ENCODE measurements around the gene SNX25.
"Not testable (repeated sequence)": the region's sequence is repeated elsewhere in the genome, so short reads cannot be mapped to it uniquely, and the experiment has no call there.

Gene SNX25

GRCh38 chr4:185351691-185352090, 142.3 kb downstream of the SNX25 start:
- no peak for DNase-seq
- Mint-ChIP-seq H3K27me3 (no peaks in the 10 kb centered on the region), H3K4me1 (peaks cover 12% of the 10 kb centered on the region), H3K9me3 (no peaks in the 10 kb centered on the region), H3K36me3 (peaks cover 41% of the 10 kb centered on the region), H3K27ac (no peak overlapping the region), H3K4me3 (no peak overlapping the region)
- CTCF ChIA-PET = interaction anchor here (1.2 kb wide), 1 partner anchor 10 kb away, joined by 4 read pairs; no protein-coding TSS in a partner anchor

DNA sequence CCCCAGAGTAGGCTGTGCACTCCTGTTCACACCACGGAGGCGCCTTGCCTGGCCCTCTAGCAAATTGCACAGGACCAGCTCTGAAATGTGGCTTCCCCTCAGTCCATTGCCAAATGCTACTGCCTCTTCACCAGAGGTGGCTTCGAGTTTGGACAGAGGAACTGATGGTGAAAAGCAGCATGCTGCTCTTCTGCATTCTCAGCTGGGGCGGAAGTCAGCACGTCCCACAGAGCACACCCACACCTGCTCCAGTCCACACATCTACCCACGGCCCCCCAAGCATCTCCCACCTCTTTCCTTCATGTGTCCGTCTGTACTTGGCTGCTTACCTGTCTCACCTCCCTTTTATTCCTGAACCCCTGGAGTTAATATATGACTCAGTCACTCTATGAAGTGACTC, 142.8 kb downstream of the SNX25 start:
- Mint-ChIP-seq H3K9me3 (no peaks in the 10 kb centered on the region), H3K36me3 (peaks cover 36% of the 10 kb centered on the region), H3K4me1 (peaks cover 8% of the 10 kb centered on the region), H3K27ac (no peak overlapping the region), H3K27me3 (no peaks in the 10 kb centered on the region), H3K4me3 (no peak overlapping the region)
- DNase-seq = no peak
- CTCF ChIA-PET = interaction anchor here (1.2 kb wide), 1 partner anchor 9 kb away, joined by 4 read pairs; no protein-coding TSS in a partner anchor

DNA sequence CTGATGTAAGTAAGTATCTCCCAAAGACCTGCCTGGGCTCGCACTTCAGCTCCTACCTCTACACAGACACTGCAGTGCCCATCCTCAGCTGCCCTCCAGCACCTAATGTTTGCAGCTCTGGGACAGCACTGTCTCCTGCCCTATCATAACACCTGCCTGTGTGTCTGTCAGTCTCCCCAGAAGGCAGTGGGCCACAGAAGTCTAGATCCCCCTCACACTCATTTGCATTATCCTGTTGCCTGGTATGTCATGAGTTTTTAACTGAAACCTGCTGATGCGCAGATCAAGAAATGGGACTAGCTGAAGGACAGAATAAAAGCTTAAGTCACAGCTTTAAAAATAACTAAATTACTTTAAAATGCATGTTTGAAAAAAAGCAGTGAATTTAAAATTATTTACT, 143.3 kb downstream of the SNX25 start:
- Mint-ChIP-seq H3K4me1 (peaks cover 8% of the 10 kb centered on the region), H3K27ac (no peak overlapping the region), H3K27me3 (no peaks in the 10 kb centered on the region), H3K9me3 (no peaks in the 10 kb centered on the region), H3K4me3 (no peak overlapping the region), H3K36me3 (peaks cover 36% of the 10 kb centered on the region)
- DNase-seq = no peak
- CTCF ChIA-PET = interaction anchor here (1.2 kb wide), 1 partner anchor 9 kb away, joined by 4 read pairs; no protein-coding TSS in a partner anchor

DNA sequence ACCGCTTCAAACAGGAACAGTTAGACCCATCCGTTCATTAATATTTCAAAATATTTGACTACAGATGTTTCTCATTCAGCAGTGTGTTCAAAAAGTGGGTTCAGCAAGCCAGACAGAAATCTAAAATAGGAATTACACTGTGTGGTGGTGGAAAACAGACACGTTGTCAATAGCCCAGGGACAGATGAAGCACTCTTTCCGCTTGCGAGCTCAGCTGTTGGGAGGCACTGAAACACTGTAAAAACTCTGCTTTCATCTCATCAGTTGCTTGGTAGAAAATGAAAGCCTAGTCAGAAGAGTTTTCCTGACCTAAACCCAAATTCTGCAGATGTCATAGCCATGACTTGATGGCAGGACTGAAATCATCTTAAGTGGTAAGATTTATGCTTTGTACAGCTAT, 147.8 kb downstream of the SNX25 start:
- CTCF ChIA-PET = no interaction called here
- no peak for DNase-seq
- Mint-ChIP-seq H3K4me1 (peaks cover 2% of the 10 kb centered on the region), H3K27ac (no peak overlapping the region), H3K36me3 (peaks cover 19% of the 10 kb centered on the region), H3K27me3 (no peaks in the 10 kb centered on the region), H3K4me3 (no peak overlapping the region), H3K9me3 (no peaks in the 10 kb centered on the region)

DNA sequence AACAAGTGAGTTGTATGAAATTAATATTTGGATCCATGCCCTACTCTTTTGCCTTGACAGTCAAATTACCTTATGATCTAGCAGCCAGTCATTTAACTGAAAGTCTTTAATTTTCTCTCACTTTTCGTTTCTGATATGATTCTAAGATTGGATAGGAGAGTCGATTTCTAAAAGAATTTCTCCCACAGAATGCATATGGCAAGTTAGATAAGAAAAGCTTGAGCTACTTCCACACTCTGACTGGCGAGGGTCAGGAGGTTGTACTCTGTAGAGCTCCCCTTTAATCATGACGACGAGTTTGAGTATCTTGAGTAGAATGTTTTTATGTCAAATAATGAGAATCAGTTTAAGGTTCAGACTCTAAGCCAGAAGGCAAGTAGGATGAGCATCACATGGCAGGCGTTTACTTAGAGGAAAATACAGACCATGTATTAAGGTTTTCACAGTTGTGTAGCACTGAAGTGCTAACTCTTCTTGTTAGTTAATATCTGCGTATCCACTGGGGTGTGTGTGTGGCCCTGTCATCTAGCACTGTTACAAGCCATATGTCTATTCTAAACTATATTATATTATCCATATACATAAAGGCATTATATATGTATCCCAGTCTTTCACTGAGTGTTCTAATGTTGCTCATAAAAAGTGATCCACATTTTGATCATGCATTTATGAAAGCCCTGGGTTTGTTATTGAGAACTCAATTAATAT, 148.5 kb downstream of the SNX25 start:
- no peak for DNase-seq
- H3K36me3 Mint-ChIP-seq = peaks cover 15% of the 10 kb centered on the region
- H3K27ac Mint-ChIP-seq = no peak overlapping the region
- no peak overlapping the region for H3K4me3 Mint-ChIP-seq
- CTCF ChIA-PET = no interaction called here
- H3K9me3 Mint-ChIP-seq = no peaks in the 10 kb centered on the region
- H3K4me1 Mint-ChIP-seq = no peaks in the 10 kb centered on the region
- H3K27me3 Mint-ChIP-seq = no peaks in the 10 kb centered on the region

- Mint-ChIP-seq H3K27me3 (no peaks in the 10 kb centered on the region), H3K27ac (no peak overlapping the region), H3K4me3 (no peak overlapping the region), H3K36me3 (peaks cover 12% of the 10 kb centered on the region), H3K9me3 (no peaks in the 10 kb centered on the region), H3K4me1 (no peaks in the 10 kb centered on the region)
- DNase-seq = no peak
- CTCF ChIA-PET = no interaction called here
These were observed 149.1 kb downstream of the SNX25 start for GRCh38 chr4:185358514-185358913.

GRCh38 chr4:185358959-185359358, 149.6 kb downstream of the SNX25 start:
- Mint-ChIP-seq H3K9me3 (no peaks in the 10 kb centered on the region), H3K4me1 (no peaks in the 10 kb centered on the region), H3K4me3 (no peak overlapping the region), H3K36me3 (peaks cover 12% of the 10 kb centered on the region), H3K27ac (no peak overlapping the region), H3K27me3 (no peaks in the 10 kb centered on the region)
- CTCF ChIA-PET = no interaction called here
- DNase-seq = no peak

DNA sequence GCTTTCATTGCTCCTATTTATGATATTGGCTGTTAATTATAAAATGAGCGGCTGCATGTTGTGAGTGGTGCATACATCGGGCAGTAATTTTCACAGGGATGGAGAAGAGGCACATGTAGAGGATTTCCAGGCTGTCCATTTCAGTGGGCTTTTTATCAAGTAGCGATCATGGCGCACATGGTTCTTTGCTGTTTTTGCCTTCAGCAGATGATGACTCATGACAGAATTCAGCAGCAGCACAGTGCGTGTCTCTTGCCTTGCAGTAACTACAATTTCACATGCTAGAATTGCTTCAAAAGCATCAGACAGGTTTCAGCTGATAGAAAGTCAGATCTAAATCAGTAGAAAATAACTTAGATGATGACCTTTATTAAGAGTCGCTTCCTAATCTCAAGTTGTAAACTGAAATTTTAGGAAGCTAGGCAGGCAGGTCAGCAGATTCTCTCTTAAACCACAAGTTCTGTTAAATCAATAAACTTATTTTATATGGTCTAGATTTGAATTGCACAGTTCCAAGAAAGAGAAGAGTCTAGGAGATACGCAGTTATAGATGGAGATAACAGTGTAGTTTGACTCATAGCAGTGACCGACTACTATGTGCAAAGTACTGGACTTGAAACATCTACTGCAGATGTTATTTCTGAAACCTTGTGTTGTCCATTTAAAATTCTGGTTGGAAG, 150.5 kb downstream of the SNX25 start:
- no peak for DNase-seq
- CTCF ChIA-PET = interaction anchor here (0.7 kb wide), 1 partner anchor 141 kb away, joined by 3 read pairs; no protein-coding TSS in a partner anchor
- Mint-ChIP-seq H3K4me3 (no peak overlapping the region), H3K9me3 (no peaks in the 10 kb centered on the region), H3K27me3 (no peaks in the 10 kb centered on the region), H3K4me1 (no peaks in the 10 kb centered on the region), H3K27ac (no peak overlapping the region), H3K36me3 (peaks cover 8% of the 10 kb centered on the region)

DNA sequence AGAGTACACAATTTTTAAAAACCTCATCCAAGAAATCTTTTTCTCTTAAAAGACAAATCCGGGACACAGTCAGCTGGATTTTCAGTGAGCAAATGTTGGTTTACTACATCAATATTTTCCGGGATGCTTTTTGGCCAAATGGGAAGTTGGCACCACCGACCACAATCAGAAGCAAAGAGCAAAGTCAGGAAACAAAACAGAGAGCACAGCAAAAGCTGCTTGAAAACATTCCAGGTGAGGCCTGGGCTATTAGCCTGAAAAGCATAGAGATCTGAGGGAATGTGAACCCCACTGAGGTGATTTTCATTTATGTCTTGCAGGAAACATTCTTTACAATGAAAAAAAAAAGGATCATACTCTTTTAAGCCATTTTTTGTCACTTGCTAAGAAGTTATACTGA, 152.5 kb downstream of the SNX25 start:
- H3K4me3 Mint-ChIP-seq = no peak overlapping the region
- no peaks in the 10 kb centered on the region for H3K9me3 Mint-ChIP-seq
- H3K27me3 Mint-ChIP-seq = no peaks in the 10 kb centered on the region
- peaks cover 8% of the 10 kb centered on the region for H3K36me3 Mint-ChIP-seq
- H3K27ac Mint-ChIP-seq = no peak overlapping the region
- H3K4me1 Mint-ChIP-seq = no peaks in the 10 kb centered on the region
- no peak for DNase-seq
- CTCF ChIA-PET = interaction anchor here (0.7 to 1.2 kb wide), 3 partner anchors 10 to 1369 kb away, joined by 3 to 6 read pairs (median 4); no protein-coding TSS in a partner anchor

- H3K27ac Mint-ChIP-seq, H3K4me1 Mint-ChIP-seq, H3K4me3 Mint-ChIP-seq, H3K27me3 Mint-ChIP-seq, H3K9me3 Mint-ChIP-seq, DNase-seq, H3K36me3 Mint-ChIP-seq: not testable (repeated sequence)
- CTCF ChIA-PET = interaction anchor here (0.7 kb wide), 2 partner anchors 779 to 1369 kb away, joined by 3 to 6 read pairs; no protein-coding TSS in a partner anchor
These were observed 153.2 kb downstream of the SNX25 start for GRCh38 chr4:185362570-185362969.

- DNase-seq = no peak
- no peak overlapping the region for H3K27ac Mint-ChIP-seq
- H3K27me3 Mint-ChIP-seq = no peaks in the 10 kb centered on the region
- H3K4me1 Mint-ChIP-seq = no peaks in the 10 kb centered on the region
- no peaks in the 10 kb centered on the region for H3K9me3 Mint-ChIP-seq
- H3K4me3 Mint-ChIP-seq = no peak overlapping the region
- H3K36me3 Mint-ChIP-seq = peaks cover 3% of the 10 kb centered on the region
- CTCF ChIA-PET = no interaction called here
These were observed 153.9 kb downstream of the SNX25 start for GRCh38 chr4:185363251-185363650.

DNA sequence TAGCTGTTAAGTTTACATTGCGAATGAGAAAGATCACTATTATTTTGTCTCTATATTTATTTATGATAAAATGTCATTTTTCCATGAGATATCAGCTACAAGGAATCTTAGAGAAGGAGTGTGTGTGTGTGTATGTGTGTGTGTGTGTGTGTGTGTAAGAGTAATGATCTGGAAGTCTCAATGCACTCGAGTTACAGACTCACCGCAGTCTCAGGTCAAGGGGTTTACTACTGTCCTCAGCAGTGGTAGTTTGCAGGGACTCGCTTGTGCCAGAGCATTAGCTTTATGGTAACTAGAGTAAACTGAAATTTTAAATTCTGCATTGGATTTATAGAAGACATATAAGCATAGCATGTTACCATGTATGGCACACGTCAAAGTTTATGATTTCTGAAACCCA, 155.5 kb downstream of the SNX25 start:
- no peak overlapping the region for H3K4me3 Mint-ChIP-seq
- no peak overlapping the region for H3K27ac Mint-ChIP-seq
- H3K9me3 Mint-ChIP-seq = no peaks in the 10 kb centered on the region
- CTCF ChIA-PET = interaction anchor here (0.9 kb wide), 1 partner anchor 325 kb away, joined by 3 read pairs; no protein-coding TSS in a partner anchor
- no peak for DNase-seq
- H3K36me3 Mint-ChIP-seq = peaks cover 3% of the 10 kb centered on the region
- no peaks in the 10 kb centered on the region for H3K27me3 Mint-ChIP-seq
- H3K4me1 Mint-ChIP-seq = no peaks in the 10 kb centered on the region

- no peaks in the 10 kb centered on the region for H3K9me3 Mint-ChIP-seq
- no peak overlapping the region for H3K4me3 Mint-ChIP-seq
- no peaks in the 10 kb centered on the region for H3K36me3 Mint-ChIP-seq
- H3K27ac Mint-ChIP-seq = no peak overlapping the region
- no peaks in the 10 kb centered on the region for H3K4me1 Mint-ChIP-seq
- DNase-seq = no peak
- CTCF ChIA-PET = interaction anchor here (1.2 to 1.4 kb wide), 2 partner anchors 40 to 228 kb away, joined by 3 to 4 read pairs; no protein-coding TSS in a partner anchor
- no peaks in the 10 kb centered on the region for H3K27me3 Mint-ChIP-seq
These were observed 160.3 kb downstream of the SNX25 start for GRCh38 chr4:185369731-185370130.

GRCh38 chr4:185370268-185370949, 161.0 kb downstream of the SNX25 start:
- no peak overlapping the region for H3K27ac Mint-ChIP-seq
- no peak for DNase-seq
- CTCF ChIA-PET = interaction anchor here (1.2 to 1.4 kb wide), 2 partner anchors 40 to 228 kb away, joined by 3 to 4 read pairs; no protein-coding TSS in a partner anchor
- no peaks in the 10 kb centered on the region for H3K4me1 Mint-ChIP-seq
- H3K27me3 Mint-ChIP-seq = no peaks in the 10 kb centered on the region
- no peaks in the 10 kb centered on the region for H3K36me3 Mint-ChIP-seq
- H3K4me3 Mint-ChIP-seq = no peak overlapping the region
- H3K9me3 Mint-ChIP-seq = no peaks in the 10 kb centered on the region
